SK-N-MC (cell line): ENCODE data around the gene LRRC61.
"Not testable (repeated sequence)": the region's sequence is repeated elsewhere in the genome, so short reads cannot be mapped to it uniquely, and the experiment has no call there.

ENCODE experiments used
- EZH2 ChIP-seq: fragments of 200-600 bp; sonication (generic); IDR thresholded peaks from one replicate; pipeline ENCODE4 v1.6.1; 2017; ENCODE audit warnings: antibody characterized with exemption
- POLR2AphosphoS5 ChIP-seq: IDR thresholded peaks from 2 replicates; pipeline ENCODE4 v1.6.1; 2012; ENCODE audit warnings: mild to moderate bottlenecking, low read depth, low read length, borderline replicate concordance

GRCh38 chr7:150297978-150298377, 25.2 kb upstream of the LRRC61 start:
- TF ChIP-seq EZH2, POLR2AphosphoS5: not testable (repeated sequence)
